GM23248 (cell line): ENCODE measurements around the gene URGCP.

Experiments
- EZH2 ChIP-seq: fragments of 200-600 bp; sonication (generic); IDR thresholded peaks from 2 replicates; pipeline ENCODE4 v1.6.1; 2018; ENCODE audit warnings: antibody characterized with exemption, mild to moderate bottlenecking; ENCODE audit not compliant: insufficient read depth, poor library complexity, severe bottlenecking
- EZH2phosphoT487 ChIP-seq: fragments of 200-600 bp; sonication (generic); IDR thresholded peaks from 2 replicates; pipeline ENCODE4 v1.6.1; 2018; ENCODE audit warnings: antibody characterized with exemption, moderate library complexity, mild to moderate bottlenecking, low read depth; ENCODE audit not compliant: insufficient read depth

GRCh38 chr7:43844257-43844656, 62.1 kb downstream of the URGCP start:
- no peak for TF ChIP-seq EZH2phosphoT487
- TF ChIP-seq EZH2: no peak
